H1 (cell line): ENCODE measurements around the gene TAGLN2. TPM values are rescaled to one million over a fixed set of nuclear protein-coding genes. Genes with fewer than 3 reads are reported as not detected.

Experiments used
- CTCF ChIA-PET: fragments of 300-600 bp; sonication (Branson Sonifier 250); formaldehyde crosslinking; loops from one replicate; lab custom pipeline; 2021; ENCODE audit not compliant: partially characterized antibody; lab: Charles Lee
- POLR2A ChIA-PET: fragments of 300-600 bp; sonication (Branson Sonifier 250); formaldehyde crosslinking; loops from one replicate; lab custom pipeline; 2021; ENCODE audit warnings: inconsistent platforms; ENCODE audit not compliant: partially characterized antibody; lab: Charles Lee
- DNase-seq, 2 experiments: peaks; one replicate each; pipeline versions ENCODE4 v3.0.0 to v3.0.0-alpha.2; 2010 to 2022; ENCODE audit warnings: low spot score in 2 of 2, low read depth in 1 of 2, mixed read lengths in 1 of 2
- FAIRE-seq: peaks from 2 replicates; lab custom pipeline; 2011; peaks lifted over from hg19 to GRCh38; lab: Jason Lieb, UNC
- H2AFZ ChIP-seq: 2 replicates; pipeline ENCODE4 v1.8.1; 2012; ENCODE audit warnings: low read length, inconsistent platforms
- H2AK5ac ChIP-seq: 2 replicates; pipeline ENCODE4 v1.6.1; 2013; ENCODE audit warnings: low read depth, low read length
- H2BK120ac ChIP-seq: replicated peaks from 2 replicates; pipeline ENCODE3; 2013; ENCODE audit warnings: low read depth, low read length, inconsistent platforms
- H2BK12ac ChIP-seq: 2 replicates; pipeline ENCODE4 v1.6.1; 2013; ENCODE audit warnings: low read depth, low read length
- H2BK15ac ChIP-seq: 2 replicates; pipeline ENCODE4 v1.6.1; 2013; ENCODE audit warnings: low read length
- H2BK20ac ChIP-seq: 2 replicates; pipeline ENCODE4 v1.6.1; 2013; ENCODE audit warnings: low read length
- H2BK5ac ChIP-seq: 2 replicates; pipeline ENCODE4 v1.6.1; 2013; ENCODE audit warnings: low read depth, low read length
- H3K14ac ChIP-seq: 2 replicates; pipeline ENCODE4 v1.6.1; 2013; ENCODE audit warnings: inconsistent platforms; ENCODE audit not compliant: insufficient read length
- H3K18ac ChIP-seq: 2 replicates; pipeline ENCODE4 v1.6.1; 2013; ENCODE audit warnings: low read length; ENCODE audit errors: extremely low read depth
- H3K23ac ChIP-seq: 2 replicates; pipeline ENCODE4 v1.6.1; 2013; ENCODE audit warnings: inconsistent platforms; ENCODE audit not compliant: insufficient read length
- H3K23me2 ChIP-seq: 2 replicates; pipeline ENCODE4 v1.6.1; 2013; ENCODE audit warnings: low read depth, low read length
- H3K27ac ChIP-seq: 2 replicates; pipeline ENCODE4 v1.6.1; 2011; ENCODE audit warnings: low read depth, low read length, inconsistent platforms
- H3K27me3 ChIP-seq, 4 experiments: replicated peaks in 1 of 4; 1 replicate in 1 of 4; 2 replicates in 3 of 4; pipeline versions ENCODE4 v1.6.1 to v1.8.1; 2011 to 2013; ENCODE audit warnings: low read length in 3 of 4, mild to moderate bottlenecking in 3 of 4, inconsistent platforms in 2 of 4, mixed read lengths in 2 of 4, moderate library complexity in 1 of 4; ENCODE audit not compliant: control insufficient read depth in 3 of 4, insufficient read depth in 3 of 4; ENCODE audit errors: extremely low read depth in 1 of 4
- H3K36me3 ChIP-seq, 4 experiments: 2 replicates each; pipeline versions ENCODE4 v1.6.1 to v1.8.1; 2011 to 2013; ENCODE audit warnings: mild to moderate bottlenecking in 4 of 4, low read length in 3 of 4, moderate library complexity in 2 of 4, control low read depth in 1 of 4, inconsistent platforms in 1 of 4; ENCODE audit not compliant: insufficient read depth in 4 of 4, control insufficient read depth in 2 of 4
- H3K4ac ChIP-seq: replicated peaks from 2 replicates; pipeline ENCODE3; 2013; ENCODE audit warnings: low read length, low read depth, mixed read lengths, inconsistent platforms; ENCODE audit not compliant: insufficient read length
- H3K4me1 ChIP-seq, 4 experiments: replicated peaks in 1 of 4; 1 replicate in 1 of 4; 2 replicates in 3 of 4; pipeline versions ENCODE4 v1.6.1 to v1.8.1; 2011 to 2013; ENCODE audit warnings: low read length in 3 of 4, inconsistent platforms in 2 of 4, mixed read lengths in 1 of 4; ENCODE audit not compliant: insufficient read depth in 4 of 4, control insufficient read depth in 3 of 4
- H3K4me2 ChIP-seq, 2 experiments: 2 replicates each; pipeline versions ENCODE4 v1.6.1 to v1.8.1; 2011 to 2013; ENCODE audit warnings: low read depth in 2 of 2, low read length in 2 of 2, control low read depth in 1 of 2, inconsistent platforms in 1 of 2, mild to moderate bottlenecking in 1 of 2; ENCODE audit not compliant: insufficient read depth in 1 of 2
- H3K4me3 ChIP-seq, 4 experiments: fragments of 200-600, 300-600 bp in 1 of 4; sonication (generic), shearing (Covaris generic), sonication (Bioruptor Twin) in 1 of 4; 2 replicates each; pipeline versions ENCODE4 v1.5.1 to v1.8.1; 2011 to 2016; ENCODE audit warnings: low read length in 4 of 4, low read depth in 3 of 4, control low read depth in 2 of 4, inconsistent platforms in 2 of 4, mild to moderate bottlenecking in 2 of 4, mixed read lengths in 1 of 4, moderate library complexity in 1 of 4; ENCODE audit not compliant: insufficient read depth in 2 of 4; ENCODE audit errors: extremely low read depth in 1 of 4
- H3K56ac ChIP-seq: replicated peaks from 2 replicates; pipeline ENCODE3; 2013; ENCODE audit warnings: low read depth, mild to moderate bottlenecking, mixed read lengths, low read length, inconsistent platforms; ENCODE audit not compliant: insufficient read length
- H3K79me1 ChIP-seq: 2 replicates; pipeline ENCODE4 v1.6.1; 2013; ENCODE audit warnings: low read depth, low read length, control low read depth
- H3K79me2 ChIP-seq, 2 experiments: 2 replicates each; pipeline versions ENCODE4 v1.6.1 to v1.8.1; 2012 to 2013; ENCODE audit warnings: low read length in 2 of 2, mild to moderate bottlenecking in 2 of 2, inconsistent platforms in 1 of 2; ENCODE audit not compliant: insufficient read depth in 2 of 2, control insufficient read depth in 1 of 2
- H3K9ac ChIP-seq, 4 experiments: replicated peaks in 1 of 4; 1 replicate in 1 of 4; 2 replicates in 3 of 4; pipeline versions ENCODE4 v1.6.1 to v1.8.1; 2011 to 2013; ENCODE audit warnings: low read depth in 3 of 4, low read length in 3 of 4, control low read depth in 2 of 4, mild to moderate bottlenecking in 2 of 4, moderate library complexity in 2 of 4, inconsistent platforms in 1 of 4; ENCODE audit errors: extremely low read depth in 1 of 4
- H3K9me3 ChIP-seq, 2 experiments: 2 replicates each; pipeline versions ENCODE4 v1.6.1 to v1.8.1; 2012 to 2013; ENCODE audit warnings: mild to moderate bottlenecking in 2 of 2, moderate library complexity in 2 of 2, control low read depth in 1 of 2, inconsistent platforms in 1 of 2, low read depth in 1 of 2, low read length in 1 of 2, mixed read lengths in 1 of 2; ENCODE audit not compliant: insufficient read depth in 2 of 2
- H4K20me1 ChIP-seq, 2 experiments: replicated peaks in 1 of 2; 2 replicates each; pipeline versions ENCODE3 to v1.8.1; 2011 to 2013; ENCODE audit warnings: inconsistent platforms in 2 of 2, low read length in 2 of 2, mild to moderate bottlenecking in 1 of 2; ENCODE audit not compliant: insufficient read depth in 2 of 2, control insufficient read depth in 1 of 2
- H4K5ac ChIP-seq: 2 replicates; pipeline ENCODE4 v1.6.1; 2013; ENCODE audit warnings: low read length, low read depth, mixed read lengths, inconsistent platforms; ENCODE audit not compliant: insufficient read length
- H4K8ac ChIP-seq: 2 replicates; pipeline ENCODE4 v1.8.0; 2013; ENCODE audit warnings: mild to moderate bottlenecking, moderate library complexity, low read length, inconsistent platforms; ENCODE audit not compliant: insufficient read depth; ENCODE audit errors: extremely low read depth
- H4K91ac ChIP-seq: replicated peaks from 2 replicates; pipeline ENCODE3; 2013; ENCODE audit warnings: low read length, mixed read lengths, inconsistent platforms; ENCODE audit not compliant: insufficient read length
- ASH2L ChIP-seq: fragments of 200-600, 300-600 bp; sonication (generic); IDR thresholded peaks from one replicate; pipeline ENCODE4 v1.7.1; 2017; ENCODE audit warnings: low read length
- ATF3 ChIP-seq: IDR thresholded peaks from 2 replicates; pipeline ENCODE4 v1.6.1; 2011; ENCODE audit warnings: low read depth, mild to moderate bottlenecking, low read length; ENCODE audit not compliant: insufficient read depth
- CHD2 ChIP-seq: IDR thresholded peaks from 2 replicates; pipeline ENCODE4 v1.6.1; 2012; ENCODE audit warnings: low read length, improper control_type of control experiment
- CREB1 ChIP-seq: IDR thresholded peaks from 2 replicates; pipeline ENCODE4 v1.6.1; 2012; ENCODE audit warnings: inconsistent platforms
- EGR1 ChIP-seq: IDR thresholded peaks from 2 replicates; pipeline ENCODE4 v1.6.1; 2011; ENCODE audit warnings: low read depth, low read length, borderline replicate concordance
- EZH2 ChIP-seq: fragments of 200-600 bp; sonication (generic); IDR thresholded peaks from 2 replicates; pipeline ENCODE4 v1.7.1; 2012; ENCODE audit warnings: low read depth, mild to moderate bottlenecking, moderate library complexity, low read length, inconsistent platforms; ENCODE audit not compliant: severe bottlenecking
- KDM4A ChIP-seq: IDR thresholded peaks from one replicate; pipeline ENCODE4 v1.7.1; 2012; ENCODE audit warnings: low read depth, mild to moderate bottlenecking, moderate library complexity, low read length, inconsistent platforms; ENCODE audit not compliant: severe bottlenecking
- POU5F1 ChIP-seq: IDR thresholded peaks from 2 replicates; pipeline ENCODE4 v1.6.1; 2011; ENCODE audit warnings: low read depth, mild to moderate bottlenecking, low read length, moderate library complexity
- RAD21 ChIP-seq, 2 experiments: IDR thresholded peaks in 1 of 2; conservative IDR thresholded peaks in 1 of 2; 2 replicates each; pipeline ENCODE4 v1.6.1; 2011; ENCODE audit warnings: low read depth in 2 of 2, low read length in 2 of 2, improper control_type of control experiment in 1 of 2, inconsistent platforms in 1 of 2, mild to moderate bottlenecking in 1 of 2, moderate library complexity in 1 of 2
- SP2 ChIP-seq: IDR thresholded peaks from 2 replicates; pipeline ENCODE4 v1.6.1; 2012; ENCODE audit warnings: mild to moderate bottlenecking, low read length, inconsistent platforms
- SP4 ChIP-seq: IDR thresholded peaks from 2 replicates; pipeline ENCODE4 v1.6.1; 2012; ENCODE audit warnings: low read length, inconsistent platforms
- WGBS, 2 experiments: shearing (Covaris generic) in 1 of 2; methylation state at CpG; one replicate each; pipeline versions ENCODE4 v1.1.6 to v1.1.7; 2013 to 2015; ENCODE audit warnings: low lambda C conversion rate in 2 of 2, mixed read lengths in 2 of 2, inconsistent platforms in 1 of 2, low coverage in 1 of 2, missing lambda C conversion rate in 1 of 2; ENCODE audit not compliant: insufficient replicate concordance in 2 of 2, insufficient coverage in 1 of 2, insufficient read length in 1 of 2; ENCODE audit errors: extremely low coverage in 1 of 2, missing lambda C conversion rate in 1 of 2; 5-methylcytosine and 5-hydroxymethylcytosine counted together
- polyA plus RNA-seq, 7 experiments: library from polyadenylated mRNA; depleted of rRNA in 3 of 7; stranded (reverse) in 5 of 7; unstranded in 2 of 7; fragments of >200 nt in 5 of 7; fragments of 200-250 nt in 2 of 7; gene quantifications; 1 replicate in 5 of 7; 2 replicates in 1 of 7; 4 replicates in 1 of 7; pipeline versions ENCODE4 v1.2.1 to v1.2.3, GENCODE V29; 2011 to 2013; ENCODE audit warnings: missing spikeins in 2 of 7, mixed read lengths in 2 of 7
- total RNA-seq: library from RNA; stranded (reverse); fragmentation: NEBNext Ultra II Directional; extraction: Animal tissue kit (Norgen Biotek cat#: 25700); gene quantifications from 2 replicates; pipeline ENCODE4 v1.2.1, GENCODE V29; 2021

The TAGLN2 gene
- total and polyA plus RNA-seq, 2 of the 8 experiments (the other 6 are each of a cell fraction or from before 2014, with no cell fraction given): 93.0 to 114 TPM

GRCh38 chr1:159935305-159935704, 10.0 kb upstream of the TAGLN2 start:
- Histone ChIP-seq H3K56ac (no peak overlapping the region), H2BK20ac (no peak overlapping the region), H2BK15ac (no peak overlapping the region), H2BK12ac (no peak overlapping the region), H3K36me3 (peaks cover 3 to 21% (median 17%) of the 10 kb centered on the region in 4 experiments; a peak in 6 of 8 replicates), H4K5ac (no peak overlapping the region), H4K91ac (no peak overlapping the region), H3K27me3 (no peaks in the 10 kb centered on the region), H3K27ac (no peak overlapping the region), H3K18ac (no peak overlapping the region), H3K14ac (no peak overlapping the region), H3K4me1 (peaks cover 0 to 12% (median 7%) of the 10 kb centered on the region in 4 experiments; a peak in 6 of 7 replicates), H2AK5ac (no peak overlapping the region), H3K9me3 (no peaks in the 10 kb centered on the region), H2BK5ac (no peak overlapping the region), H3K4me2 (no peak overlapping the region), H4K20me1 (peaks cover 0 to 3% of the 10 kb centered on the region in 2 experiments), H3K23me2 (no peaks in the 10 kb centered on the region), H3K79me1 (no peaks in the 10 kb centered on the region), H4K8ac (no peak overlapping the region), H3K4ac (no peak overlapping the region), H3K9ac (no peak overlapping the region), H2AFZ (no peak overlapping the region), H3K79me2 (no peaks in the 10 kb centered on the region), H3K4me3 (no peak overlapping the region), H2BK120ac (no peak overlapping the region), H3K23ac (no peak overlapping the region)
- ChIA-PET POLR2A (interaction anchor here (1.3 to 4.6 kb wide), 2 partner anchors 10 kb away, joined by 3 to 19 read pairs; partner anchors contain the start of genes IGSF9 and TAGLN2), CTCF (interaction anchor here (0.7 to 35.5 kb wide), 17 partner anchors 10 to 144 kb away, joined by 3 to 696 read pairs (median 8); partner anchors contain the start of genes FCRL6, IGSF9, SLAMF9 and TAGLN2)
- 94% methylated on average over 11 of the region's 11 CpGs; no CpG with 5 or more reads in 1 of the 2 experiments for WGBS, 2 experiments
- FAIRE-seq (no peak), DNase-seq (no peak)
- TF ChIP-seq RAD21 (IDR thresholded peaks at IDR 0.05 in 1 of 2, conservative IDR thresholded peaks at IDR 0.05 in 1 of 2; ENCODE audit: low read depth in 2 of 2, low read length in 2 of 2) (no peak), EZH2 (no peak), POU5F1 (no peak), ASH2L (no peak), SP4 (no peak), ATF3 (no peak), CHD2 (no peak), SP2 (no peak), KDM4A (no peak), EGR1 (no peak), CREB1 (no peak)
